ENCODE measurements around the gene RHOBTB3.

DNA sequence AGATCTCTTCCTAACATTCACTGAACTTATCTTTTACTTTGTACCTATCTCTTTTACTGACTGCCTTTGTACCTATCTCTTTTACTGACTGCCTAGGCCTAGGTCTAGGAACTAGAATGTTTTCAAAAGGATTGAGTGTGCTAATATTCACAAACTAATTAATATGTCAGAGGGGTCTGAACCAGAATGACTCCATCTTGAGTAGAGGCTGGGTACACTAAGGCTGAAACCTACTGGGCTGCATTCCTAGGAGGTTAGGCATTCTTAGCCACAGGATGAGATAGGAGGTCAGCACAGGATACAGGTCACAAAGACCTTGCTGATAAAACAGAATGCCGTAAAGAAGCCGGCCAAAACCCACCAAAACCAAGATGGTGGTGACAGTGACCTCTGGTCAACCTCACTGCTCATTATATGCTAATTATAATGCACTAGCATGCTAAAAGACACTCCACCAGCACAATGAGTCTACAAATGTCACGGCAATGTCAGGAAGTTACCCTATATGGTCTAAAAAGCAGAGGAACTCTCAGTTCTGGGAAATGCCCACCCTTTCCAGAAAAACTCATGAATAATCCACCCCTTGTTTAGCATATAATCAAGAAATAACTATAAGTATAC, 2.5 kb upstream of the RHOBTB3 start:
- TF ChIP-seq, protein P1, sequence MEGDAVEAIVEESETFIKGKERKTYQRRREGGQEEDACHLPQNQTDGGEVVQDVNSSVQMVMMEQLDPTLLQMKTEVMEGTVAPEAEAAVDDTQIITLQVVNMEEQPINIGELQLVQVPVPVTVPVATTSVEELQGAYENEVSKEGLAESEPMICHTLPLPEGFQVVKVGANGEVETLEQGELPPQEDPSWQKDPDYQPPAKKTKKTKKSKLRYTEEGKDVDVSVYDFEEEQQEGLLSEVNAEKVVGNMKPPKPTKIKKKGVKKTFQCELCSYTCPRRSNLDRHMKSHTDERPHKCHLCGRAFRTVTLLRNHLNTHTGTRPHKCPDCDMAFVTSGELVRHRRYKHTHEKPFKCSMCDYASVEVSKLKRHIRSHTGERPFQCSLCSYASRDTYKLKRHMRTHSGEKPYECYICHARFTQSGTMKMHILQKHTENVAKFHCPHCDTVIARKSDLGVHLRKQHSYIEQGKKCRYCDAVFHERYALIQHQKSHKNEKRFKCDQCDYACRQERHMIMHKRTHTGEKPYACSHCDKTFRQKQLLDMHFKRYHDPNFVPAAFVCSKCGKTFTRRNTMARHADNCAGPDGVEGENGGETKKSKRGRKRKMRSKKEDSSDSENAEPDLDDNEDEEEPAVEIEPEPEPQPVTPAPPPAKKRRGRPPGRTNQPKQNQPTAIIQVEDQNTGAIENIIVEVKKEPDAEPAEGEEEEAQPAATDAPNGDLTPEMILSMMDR (IDR thresholded peaks at IDR 0.05; ENCODE audit: insufficient read depth, low read depth, low read length) = no peak
- TF ChIP-seq EZH2 (IDR thresholded peaks at IDR 0.05; ENCODE audit: insufficient read depth, low read length) = no peak

All from astrocyte (in vitro differentiated cells and primary cell).